ENCODE measurements around the gene FOXJ3. TPM values are rescaled to one million over a fixed set of nuclear protein-coding genes. Genes with fewer than 3 reads are reported as not detected.

The FOXJ3 gene
- polyA plus RNA-seq, 3 donors = 38.8 to 48.9 (median 45.6) TPM

DNA sequence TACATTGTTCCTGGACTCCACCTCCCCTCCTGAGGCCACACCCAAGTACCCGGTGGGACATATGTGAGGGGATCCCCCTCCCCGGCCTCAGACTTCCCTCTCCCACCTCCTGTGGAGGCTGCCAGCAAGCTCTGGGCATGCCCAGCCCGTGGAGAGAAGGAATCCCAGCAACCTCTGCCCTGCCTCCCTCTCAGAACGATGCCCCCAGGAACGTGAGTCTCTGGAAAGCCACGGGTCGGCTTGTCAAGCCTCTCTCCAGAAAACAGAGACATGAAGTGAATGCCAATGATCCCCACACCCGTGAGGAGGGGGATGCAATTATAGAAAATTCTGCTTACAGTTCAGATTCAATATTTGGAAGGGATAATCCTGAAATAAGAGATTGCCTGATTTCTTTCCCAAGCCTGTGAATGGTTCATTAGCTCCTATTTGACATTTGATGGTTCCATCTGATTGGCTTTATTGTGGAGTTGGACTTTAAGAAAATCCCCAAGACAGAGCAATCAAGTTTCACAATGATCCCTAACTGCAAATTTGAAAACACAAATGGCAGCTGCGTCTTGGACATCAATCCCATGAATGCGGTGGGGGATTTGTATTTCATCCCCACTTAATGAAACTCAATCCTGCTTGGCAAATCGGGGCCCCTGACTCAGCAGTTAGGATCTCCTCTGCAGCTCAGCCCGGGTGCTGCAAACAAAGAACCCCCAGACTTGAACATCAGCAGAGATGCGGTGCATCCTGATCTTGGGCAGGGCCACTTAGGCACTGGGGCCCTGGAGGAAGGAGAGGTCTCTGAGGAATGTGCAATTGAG, 190.9 kb downstream of the FOXJ3 start:
- no peak for DNase-seq (ENCODE audit: extremely low read depth in 1 of 11, low read depth in 9 of 11, low spot score in 4 of 11)

DNA sequence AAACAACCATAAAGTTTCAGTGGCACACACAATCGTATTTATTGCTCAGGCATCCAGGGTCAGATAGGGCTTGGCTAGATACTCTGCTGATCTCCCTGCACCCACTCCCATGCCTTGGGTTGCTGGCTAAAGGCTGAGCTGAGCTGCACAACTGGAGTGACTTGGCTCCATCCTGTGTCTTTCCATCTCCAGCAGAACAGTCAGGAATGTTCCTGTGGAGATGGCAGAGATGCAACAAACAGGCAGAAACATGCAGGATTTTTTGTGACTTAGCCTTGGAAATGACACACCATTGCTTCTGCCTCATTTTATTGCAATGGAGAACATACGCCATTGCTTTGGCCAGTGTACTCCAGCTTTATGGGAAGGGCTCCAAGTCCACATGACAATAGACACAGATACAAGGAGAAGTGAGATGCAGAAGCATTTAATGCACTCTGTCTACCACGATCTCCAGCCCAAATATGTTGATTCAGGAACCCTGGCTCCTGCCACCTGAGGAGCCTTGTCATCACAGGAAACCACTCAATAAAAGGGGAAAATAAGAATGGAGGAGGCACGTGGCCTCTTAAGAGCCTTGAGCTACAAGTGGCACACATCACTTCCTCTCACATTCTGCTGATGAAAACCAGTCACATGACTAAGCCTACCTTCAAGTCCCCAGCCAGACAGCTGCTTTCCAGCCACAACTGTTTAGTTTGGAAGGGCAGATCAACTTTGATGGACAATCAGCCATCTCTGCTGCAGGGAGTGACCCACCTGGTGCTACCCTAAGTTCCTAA, 191.9 kb downstream of the FOXJ3 start:
- DNase-seq (ENCODE audit: extremely low read depth in 1 of 11, low read depth in 9 of 11, low spot score in 4 of 11) = no peak

DNA sequence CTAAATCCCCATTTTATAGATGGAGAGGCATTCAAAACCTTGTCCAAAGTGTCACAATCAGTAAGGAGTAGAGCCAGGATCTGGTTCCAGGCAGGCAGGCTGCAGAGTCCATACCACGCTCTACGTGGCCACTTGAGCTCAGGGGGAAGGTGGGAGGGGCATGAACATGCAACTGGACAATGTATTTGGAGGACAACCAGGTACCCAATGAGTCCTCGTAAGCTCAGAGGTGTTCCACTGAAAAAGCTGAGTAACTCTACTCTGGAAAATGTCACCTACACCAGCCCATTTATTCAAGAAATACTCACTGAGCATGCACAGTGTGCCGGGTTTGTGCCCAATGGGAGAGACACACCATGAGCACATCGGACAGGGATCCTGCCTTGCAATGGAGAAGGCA, 193.1 kb downstream of the FOXJ3 start:
- DNase-seq (ENCODE audit: extremely low read depth in 1 of 11, low read depth in 9 of 11, low spot score in 4 of 11) = no peak

DNA sequence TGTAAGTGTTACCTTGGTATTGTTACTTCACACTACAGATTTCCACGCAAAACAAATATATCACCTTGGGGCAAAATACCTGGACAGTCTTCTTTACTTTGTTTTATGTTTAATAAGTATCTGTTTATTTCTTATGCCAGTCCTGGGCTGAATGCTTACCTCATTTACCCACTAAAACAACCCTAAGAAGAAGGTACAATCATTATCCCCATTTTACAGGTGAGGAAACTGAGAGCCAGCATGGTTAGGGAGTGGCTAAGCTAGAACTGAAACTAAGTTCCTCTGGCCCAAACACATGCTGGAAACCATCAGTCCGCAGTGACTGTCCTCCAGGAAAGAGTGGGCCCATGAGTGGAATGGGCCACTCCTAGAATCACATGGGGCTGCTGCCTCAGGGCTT, 194.8 kb downstream of the FOXJ3 start:
- DNase-seq (ENCODE audit: extremely low read depth in 1 of 11, low read depth in 9 of 11, low spot score in 4 of 11) = no peak

DNA sequence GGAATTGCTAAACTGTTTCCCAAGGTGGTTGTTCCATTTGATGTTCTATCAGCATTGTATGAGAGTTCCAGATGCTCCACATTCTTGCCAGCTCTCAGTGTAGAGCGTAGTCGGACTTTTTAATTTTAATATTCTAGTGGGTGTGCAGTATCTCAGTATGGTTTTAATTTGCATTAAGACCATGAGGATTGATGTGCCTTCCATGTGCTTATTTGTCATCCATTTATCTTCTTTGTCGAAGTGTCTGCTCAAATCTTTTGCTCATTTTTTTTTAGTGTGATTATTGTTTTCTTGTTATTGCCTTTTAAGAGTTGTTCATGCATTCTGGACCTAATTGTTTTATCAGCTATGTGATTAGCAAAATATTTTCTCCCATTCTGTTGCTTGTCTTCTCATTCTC, 195.6 kb downstream of the FOXJ3 start:
- DNase-seq (ENCODE audit: extremely low read depth in 1 of 11, low read depth in 9 of 11, low spot score in 4 of 11) = no peak

DNA sequence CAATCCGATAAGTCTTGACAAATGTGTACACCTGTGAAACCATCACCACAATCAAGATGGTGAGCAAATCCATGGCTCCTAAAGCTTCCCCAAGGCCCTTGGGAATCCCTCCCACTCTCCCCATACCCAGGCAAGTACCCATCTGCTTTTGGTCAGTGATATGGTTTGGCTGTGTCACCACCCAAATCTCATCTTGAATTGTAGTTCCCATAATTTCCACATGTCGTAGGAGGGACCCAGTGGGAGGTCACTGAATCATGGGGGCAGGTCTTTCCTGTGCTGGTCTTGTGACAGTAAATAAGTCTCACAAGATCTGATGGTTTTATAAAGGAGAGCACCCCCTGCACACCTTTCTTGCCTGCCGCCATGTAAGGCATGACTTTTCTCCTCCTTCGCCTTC, 196.4 kb downstream of the FOXJ3 start:
- DNase-seq (ENCODE audit: extremely low read depth in 1 of 11, low read depth in 9 of 11, low spot score in 4 of 11) = no peak

DNA sequence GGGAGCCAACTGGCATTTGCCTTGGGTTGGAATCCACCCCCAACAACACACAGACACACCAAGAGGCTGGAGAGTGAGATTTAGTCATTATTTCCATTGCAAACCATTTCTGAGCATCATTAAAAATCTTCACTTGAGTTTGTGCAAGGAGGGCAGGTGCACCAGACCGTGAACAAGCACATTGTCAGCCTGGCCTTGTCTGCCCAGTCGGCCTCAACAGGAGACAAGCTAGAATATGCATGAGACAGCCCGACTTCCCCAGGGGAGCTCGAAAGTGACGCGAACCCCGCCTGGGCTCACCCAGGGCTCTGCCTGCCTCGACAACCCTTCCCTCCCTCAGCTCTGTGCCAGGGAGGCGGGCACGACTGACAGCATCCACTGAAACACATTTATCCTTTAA, 197.3 kb downstream of the FOXJ3 start:
- peak in 1 of 11 donors; percentile 14 for DNase-seq (ENCODE audit: extremely low read depth in 1 of 11, low read depth in 9 of 11, low spot score in 4 of 11)

DNA sequence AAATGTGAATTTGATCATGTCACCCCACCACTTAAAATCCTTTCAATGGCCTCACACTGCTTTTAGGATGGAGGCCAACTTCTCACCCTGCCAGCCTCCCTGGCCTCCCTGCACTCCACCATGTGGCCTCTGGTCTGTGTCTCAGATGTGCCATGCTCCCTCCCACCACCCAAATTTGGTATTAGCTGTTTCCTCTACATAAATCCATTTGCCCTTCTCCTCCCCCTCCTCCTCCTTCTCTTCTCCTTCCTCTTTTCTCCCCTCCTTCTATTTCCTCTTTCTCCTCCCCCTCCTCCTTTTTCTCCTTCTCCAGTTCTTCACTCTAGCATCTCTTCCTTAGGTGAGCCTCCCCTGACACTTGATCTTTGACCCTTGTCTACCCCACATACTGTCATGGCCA, 198.6 kb downstream of the FOXJ3 start:
- no peak for DNase-seq (ENCODE audit: extremely low read depth in 1 of 11, low read depth in 9 of 11, low spot score in 4 of 11)

DNA sequence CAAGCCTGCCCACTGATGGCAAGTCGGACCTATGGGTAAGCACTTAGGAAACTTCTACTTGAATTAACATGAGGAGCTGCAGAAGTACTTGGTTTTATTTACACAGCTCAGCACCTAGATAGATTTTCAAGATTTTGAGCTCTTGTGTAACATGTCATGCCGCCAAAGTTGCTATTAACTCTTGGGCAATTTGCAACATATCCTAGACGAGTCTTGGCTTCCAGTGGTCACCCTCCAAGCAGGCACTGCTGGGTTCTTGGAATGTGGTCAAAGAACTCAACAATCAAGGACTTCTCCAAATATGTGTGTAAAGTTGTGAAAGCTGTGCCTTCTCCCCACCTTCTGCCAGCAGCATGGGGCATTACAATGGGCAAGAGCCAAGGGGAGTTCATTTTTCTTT, 199.6 kb downstream of the FOXJ3 start:
- DNase-seq (ENCODE audit: extremely low read depth in 1 of 11, low read depth in 9 of 11, low spot score in 4 of 11) = no peak

DNA sequence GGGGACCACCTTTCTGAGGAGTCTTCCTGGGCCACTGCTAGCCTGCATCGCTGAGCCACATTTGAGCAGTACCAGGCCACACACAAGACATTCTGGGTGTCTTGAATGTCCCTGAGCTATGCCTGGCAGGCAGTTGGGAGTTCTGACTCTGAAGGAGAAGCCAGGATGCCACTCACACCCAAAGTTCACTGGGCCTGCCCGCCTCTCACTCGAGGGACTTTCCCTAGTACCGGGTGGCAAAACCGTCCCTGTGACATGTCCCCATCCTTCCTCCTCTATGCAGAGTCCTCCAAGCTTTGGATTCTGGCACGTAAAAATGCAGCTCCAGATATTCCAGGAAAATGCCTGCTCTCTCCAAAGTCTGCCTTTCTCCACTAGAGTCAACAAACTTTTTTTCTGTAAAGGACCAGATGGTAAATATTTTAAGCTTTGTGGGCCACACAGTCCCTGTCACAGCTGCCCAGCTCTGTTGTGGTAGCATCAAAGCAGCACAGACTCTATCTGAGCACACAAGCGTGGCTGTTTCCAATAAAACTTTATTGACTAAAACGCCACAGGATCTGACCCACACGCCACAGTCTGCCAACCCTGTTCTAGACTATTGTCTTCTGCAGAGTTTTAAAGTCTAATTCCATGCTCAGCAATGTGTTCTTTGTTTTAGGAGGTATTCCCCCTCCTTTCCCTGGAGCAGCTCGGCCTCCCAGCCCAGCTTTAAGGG, 201.1 kb downstream of the FOXJ3 start:
- no peak for DNase-seq (ENCODE audit: extremely low read depth in 1 of 11, low read depth in 9 of 11, low spot score in 4 of 11)

DNA sequence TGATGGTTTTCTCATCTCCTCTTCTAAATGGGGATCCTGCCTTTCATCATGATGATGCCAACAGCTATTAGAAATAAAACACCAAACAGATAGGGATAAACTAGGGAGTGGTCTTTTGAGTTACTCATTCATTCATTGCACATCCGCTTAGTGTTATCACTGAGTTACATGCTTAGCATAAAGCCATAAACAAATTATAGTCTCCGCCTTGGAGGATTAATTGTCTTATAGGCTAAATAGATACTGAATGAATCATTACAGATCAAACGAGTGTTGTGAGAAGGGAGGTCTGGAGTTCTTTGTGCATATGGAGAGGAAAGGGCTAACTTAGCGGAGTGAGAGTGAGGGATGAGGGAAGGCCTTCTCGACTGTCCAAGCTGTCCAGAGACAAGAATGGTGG, 201.6 kb downstream of the FOXJ3 start:
- DNase-seq (ENCODE audit: extremely low read depth in 1 of 11, low read depth in 9 of 11, low spot score in 4 of 11) = no peak

DNA sequence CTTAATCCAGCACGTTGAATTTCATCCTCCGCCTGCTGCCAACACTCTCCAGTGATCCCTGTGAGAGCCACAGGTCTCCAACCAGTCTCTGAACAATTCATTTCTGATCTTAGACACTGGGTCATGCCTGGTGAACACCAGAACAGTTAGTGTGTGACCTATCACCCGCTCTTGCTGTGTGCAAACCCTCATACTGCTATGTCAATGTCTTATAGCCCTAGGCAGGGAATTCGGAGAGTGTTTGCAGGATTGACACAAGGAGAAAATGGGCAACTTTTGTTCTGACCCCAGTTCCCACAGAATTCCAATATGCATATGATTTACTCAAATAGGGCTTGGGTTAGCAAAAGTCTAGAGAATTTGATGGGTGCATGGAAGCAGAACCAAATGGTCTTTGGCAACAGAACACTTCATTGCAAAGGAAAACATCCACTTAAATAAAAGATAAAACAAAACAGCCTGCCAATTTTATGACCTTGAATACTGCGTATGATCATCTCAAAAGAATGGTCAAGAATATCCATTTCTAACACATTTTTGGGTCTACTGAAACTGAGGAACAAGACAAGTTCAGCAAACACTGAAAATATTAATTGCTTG, 204.9 kb downstream of the FOXJ3 start:
- DNase-seq (ENCODE audit: extremely low read depth in 1 of 11, low read depth in 9 of 11, low spot score in 4 of 11) = no peak

DNA sequence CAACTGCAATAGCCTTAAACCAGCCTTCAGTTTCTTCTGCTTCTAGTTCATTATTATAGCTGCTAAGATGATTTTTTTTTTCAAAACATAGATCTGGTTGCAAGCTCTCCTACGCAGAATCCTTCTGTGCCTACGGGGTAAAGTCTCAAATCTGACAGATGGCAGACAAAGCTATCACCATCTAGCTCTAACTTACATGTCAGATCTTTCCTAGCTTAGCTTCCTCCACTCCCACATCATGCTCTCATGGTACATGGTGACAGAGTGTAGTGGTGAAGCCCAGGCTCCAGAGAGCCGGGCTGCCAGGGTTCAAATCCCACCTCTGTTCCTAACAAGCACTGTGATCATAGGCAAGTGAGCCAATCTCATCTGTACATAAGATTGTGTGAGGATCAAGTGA, 206.1 kb downstream of the FOXJ3 start:
- DNase-seq (ENCODE audit: extremely low read depth in 1 of 11, low read depth in 9 of 11, low spot score in 4 of 11) = no peak

DNA sequence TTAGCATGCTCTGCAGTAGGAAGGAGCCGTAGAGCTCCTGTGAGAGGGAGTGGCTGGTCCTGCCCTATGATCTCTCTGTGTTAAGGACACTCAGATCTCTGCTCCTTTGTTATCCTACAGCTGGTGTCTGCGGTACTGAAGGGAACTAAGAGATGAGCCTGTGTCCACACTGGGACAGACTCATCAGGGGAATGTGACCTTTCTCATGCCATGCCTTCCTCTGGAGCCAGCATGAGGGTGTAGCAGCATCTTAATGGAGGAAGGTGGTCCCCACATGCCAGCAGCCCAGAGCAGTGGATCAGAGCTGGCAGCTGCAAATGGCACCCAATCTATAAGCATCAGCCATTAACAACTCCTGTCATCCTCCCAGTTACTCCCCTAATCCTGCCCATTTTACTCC, 206.5 kb downstream of the FOXJ3 start:
- DNase-seq (ENCODE audit: extremely low read depth in 1 of 11, low read depth in 9 of 11, low spot score in 4 of 11) = no peak

DNA sequence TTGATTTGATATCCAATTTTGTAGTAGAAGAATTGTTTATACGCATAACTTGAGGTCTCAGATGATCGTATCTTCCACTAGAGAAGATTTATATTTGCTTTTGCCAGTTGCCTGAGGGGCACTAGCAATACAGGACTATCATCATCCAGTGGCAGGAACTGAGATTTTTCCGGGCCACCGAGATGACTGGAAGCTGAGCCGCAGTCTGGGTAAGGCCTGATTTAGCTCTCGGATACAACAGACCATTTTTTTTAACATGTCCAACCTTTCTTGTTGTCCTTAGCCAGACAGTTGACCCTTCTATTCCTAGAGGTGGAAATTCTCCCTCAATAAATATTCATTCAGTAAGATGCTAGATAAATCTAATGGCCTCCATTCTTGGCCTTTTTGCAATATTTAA, 207.3 kb downstream of the FOXJ3 start:
- no peak for DNase-seq (ENCODE audit: extremely low read depth in 1 of 11, low read depth in 9 of 11, low spot score in 4 of 11)

Other genes with a start within 250 kb of the FOXJ3 start
- gene GUCA2B, start 181.8 kb downstream of the FOXJ3 start, polyA plus RNA-seq (ENCODE audit: insufficient read length in 3 of 3) = not detected
- gene GUCA2A, start 170.5 kb downstream of the FOXJ3 start, polyA plus RNA-seq (ENCODE audit: insufficient read length in 3 of 3) = not detected
- gene RIMKLA, start 45.6 kb upstream of the FOXJ3 start, polyA plus RNA-seq (ENCODE audit: insufficient read length in 3 of 3) = under 1 TPM; 0.73 to 0.92 (median 0.73) TPM
- 1 to 10 TPM; 3.2 to 4.3 (median 4.2) TPM for gene ZMYND12, start 120.8 kb upstream of the FOXJ3 start, polyA plus RNA-seq (ENCODE audit: insufficient read length in 3 of 3)
- 10 to 100 TPM; 73.7 to 85.5 (median 76.3) TPM for gene PPCS, start 121.3 kb upstream of the FOXJ3 start, polyA plus RNA-seq (ENCODE audit: insufficient read length in 3 of 3)
- gene CCDC30, start 128.1 kb upstream of the FOXJ3 start, polyA plus RNA-seq (ENCODE audit: insufficient read length in 3 of 3) = 10 to 100 TPM; 15.3 to 26.9 (median 21.0) TPM